Measurements from ENCODE around the gene NOP53. TPM values are rescaled to one million over a fixed set of nuclear protein-coding genes. Genes with fewer than 3 reads are reported as not detected.
"Not testable (repeated sequence)": the region's sequence is repeated elsewhere in the genome, so short reads cannot be mapped to it uniquely, and the experiment has no call there.

Gene NOP53
- total RNA-seq, 1 donor from 2014 or later: 153 TPM

GRCh38 chr19:47714339-47714738 lies 31.0 kb upstream of the NOP53 start:
- intact Hi-C loops (cut with DNase I): no loop called here
- ATAC-seq (ENCODE audit: poor library complexity) (no peak), DNase-seq (no peak)

- DNase-seq; ATAC-seq (ENCODE audit: poor library complexity); intact Hi-C loops (cut with DNase I): not testable (repeated sequence)
Observed at GRCh38 chr19:47714855-47715254, 30.5 kb upstream of the NOP53 start.

GRCh38 chr19:47716270-47716937 lies 28.9 kb upstream of the NOP53 start:
- intact Hi-C loops (cut with DNase I): no loop called here
- DNase-seq (no peak), ATAC-seq (ENCODE audit: poor library complexity) (no peak)

DNA sequence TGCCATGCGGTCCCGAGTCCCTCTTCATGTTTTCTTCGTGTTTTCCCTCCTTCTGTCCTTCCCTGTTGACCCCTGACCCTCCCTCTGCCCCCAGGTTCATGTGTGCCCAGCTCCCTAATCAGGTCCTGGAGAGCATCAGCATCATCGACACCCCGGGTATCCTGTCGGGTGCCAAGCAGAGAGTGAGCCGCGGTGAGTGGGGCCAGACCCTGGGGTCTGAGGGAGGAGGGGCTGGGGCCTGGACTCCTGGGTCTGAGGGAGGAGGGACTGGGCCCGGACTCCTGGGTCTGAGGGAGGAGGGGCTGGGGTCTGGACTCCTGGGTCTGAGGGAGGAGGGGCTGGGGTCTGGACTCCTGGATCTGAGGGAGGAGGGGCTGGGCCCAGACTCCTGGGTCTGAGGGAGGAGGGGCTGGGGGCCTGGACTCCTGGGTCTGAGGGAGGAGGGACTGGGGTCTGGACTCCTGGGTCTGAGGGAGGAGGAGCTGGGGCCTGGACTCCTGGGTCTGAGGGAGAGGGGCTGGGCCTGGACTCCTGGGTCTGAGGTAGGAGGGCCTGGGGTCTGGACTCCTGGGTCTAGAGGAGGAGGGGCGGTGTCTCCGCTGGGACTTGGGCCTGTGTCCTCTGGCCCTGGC lies 26.8 kb upstream of the NOP53 start:
- DNase-seq; intact Hi-C loops (cut with DNase I); ATAC-seq (ENCODE audit: poor library complexity): not testable (repeated sequence)

DNA sequence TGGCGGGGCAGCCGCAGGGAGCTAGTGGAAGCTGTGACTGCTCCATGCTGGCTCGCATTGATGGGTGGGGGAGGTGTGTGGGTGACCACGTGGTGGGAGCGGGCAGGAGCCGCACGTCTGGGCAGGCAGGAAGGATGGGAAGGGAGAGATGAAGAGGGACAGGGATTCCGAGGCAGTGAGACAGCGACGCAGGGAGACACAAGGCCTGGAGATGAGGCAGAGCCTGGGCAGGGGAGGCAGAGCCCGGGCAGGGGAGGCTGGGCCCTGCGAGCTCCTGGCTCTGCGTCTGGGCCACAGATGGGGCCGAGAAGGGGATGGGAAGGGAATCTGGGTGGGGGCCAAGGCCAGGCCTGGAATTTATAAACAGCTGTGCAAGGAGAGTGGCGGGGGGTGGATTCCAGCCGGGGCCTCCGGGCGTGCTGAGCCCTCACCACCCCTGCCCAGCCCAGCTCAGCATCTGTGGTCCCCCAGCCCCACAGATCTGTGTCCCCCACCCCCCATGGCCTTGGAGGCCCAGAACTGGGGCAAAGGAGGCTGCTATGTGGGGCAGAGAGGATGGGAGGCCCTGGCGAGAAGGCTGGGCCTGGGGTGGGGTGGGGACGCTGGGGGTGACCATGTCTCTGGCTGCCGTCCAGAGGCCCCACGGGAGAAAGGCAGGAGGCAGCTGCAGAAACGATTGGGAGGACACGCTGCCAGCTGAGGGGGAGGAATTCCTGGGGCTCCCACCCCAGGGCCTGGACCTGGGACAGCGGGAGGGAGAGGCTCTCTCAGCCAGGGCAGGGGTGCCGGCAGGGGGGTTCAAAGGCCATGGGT lies 26.1 kb upstream of the NOP53 start:
- intact Hi-C loops (cut with DNase I): no loop called here
- DNase-seq (peak; percentile 93), ATAC-seq (ENCODE audit: poor library complexity) (peak; percentile 87)

DNA sequence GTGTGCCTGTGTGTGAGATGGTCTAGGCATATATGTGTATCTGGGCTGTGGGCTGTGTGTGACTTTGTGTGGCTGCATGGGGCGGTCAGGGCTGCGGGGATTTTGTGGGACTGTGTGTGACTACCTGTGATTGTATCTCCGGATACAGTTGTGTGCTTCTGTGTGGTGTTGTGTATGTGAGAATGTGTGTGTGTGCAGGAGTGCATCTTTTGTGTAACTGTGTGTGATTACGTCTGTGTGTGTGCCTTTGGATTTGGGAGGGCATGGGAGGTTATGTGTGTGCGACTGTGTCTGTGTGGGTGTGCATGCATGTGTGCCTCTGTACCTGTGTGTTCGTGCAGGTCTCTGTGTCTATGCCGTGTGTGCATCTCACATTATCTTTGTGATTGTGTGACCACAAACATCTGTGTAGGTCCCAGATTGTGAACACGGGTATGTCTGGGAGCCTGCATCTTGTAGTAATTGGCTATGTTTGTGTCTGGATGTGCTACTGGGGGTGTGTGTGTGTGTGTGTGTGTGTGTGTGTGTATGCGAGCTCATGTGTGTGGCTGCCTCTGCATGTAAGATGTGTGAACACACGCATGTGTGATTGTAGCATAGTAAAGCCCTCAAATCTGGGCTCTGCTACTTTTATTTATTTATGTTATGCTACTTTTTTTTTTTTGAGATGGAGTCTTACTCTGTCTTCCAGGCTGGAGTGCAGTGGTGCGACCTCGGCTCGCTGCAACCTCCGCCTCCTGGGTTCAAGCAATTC lies 24.5 kb upstream of the NOP53 start:
- intact Hi-C loops (cut with DNase I): no loop called here
- DNase-seq: no peak
- ATAC-seq (ENCODE audit: poor library complexity): no peak

DNA sequence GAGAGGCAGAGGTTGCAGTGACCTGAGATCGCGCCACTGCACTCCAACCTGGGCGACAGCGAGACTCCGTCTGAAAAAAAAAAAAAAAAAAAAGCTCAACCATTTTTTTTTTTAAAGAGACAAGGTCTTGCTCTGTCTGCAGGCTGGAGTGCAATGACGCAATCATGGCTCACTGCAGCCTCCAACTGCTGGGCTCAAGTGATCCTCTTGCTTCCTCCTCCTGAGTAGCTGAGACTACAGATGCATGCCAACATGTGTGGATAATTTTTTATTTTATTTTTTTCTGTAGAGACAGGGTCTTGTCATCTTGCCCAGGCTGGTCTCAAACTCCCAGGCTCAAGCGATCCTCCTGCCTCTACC lies 21.8 kb upstream of the NOP53 start:
- intact Hi-C loops (cut with DNase I): no loop called here
- ATAC-seq (ENCODE audit: poor library complexity) (peak; percentile 37), DNase-seq (peak; percentile 75)

DNA sequence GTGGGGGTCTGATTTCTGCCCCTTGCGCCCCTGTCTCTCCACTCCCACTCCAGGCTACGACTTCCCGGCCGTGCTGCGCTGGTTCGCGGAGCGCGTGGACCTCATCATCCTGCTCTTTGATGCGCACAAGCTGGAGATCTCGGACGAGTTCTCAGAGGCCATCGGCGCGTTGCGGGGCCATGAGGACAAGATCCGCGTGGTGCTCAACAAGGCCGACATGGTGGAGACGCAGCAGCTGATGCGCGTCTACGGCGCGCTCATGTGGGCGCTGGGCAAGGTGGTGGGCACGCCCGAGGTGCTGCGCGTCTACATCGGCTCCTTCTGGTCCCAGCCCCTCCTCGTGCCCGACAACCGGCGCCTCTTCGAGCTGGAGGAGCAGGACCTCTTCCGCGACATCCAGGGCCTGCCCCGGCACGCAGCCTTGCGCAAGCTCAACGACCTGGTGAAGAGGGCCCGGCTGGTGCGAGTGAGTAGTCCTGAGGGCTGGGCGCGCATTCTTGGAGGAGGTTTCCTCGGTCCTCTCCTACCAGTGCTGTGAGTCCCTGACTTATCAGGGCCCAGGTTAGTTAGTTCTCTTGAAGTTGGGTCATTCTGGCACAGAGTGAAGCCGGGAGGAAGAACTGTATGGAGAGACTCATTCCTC lies 19.5 kb upstream of the NOP53 start:
- ATAC-seq (ENCODE audit: poor library complexity): no peak
- intact Hi-C loops (cut with DNase I): no loop called here
- no peak for DNase-seq

DNA sequence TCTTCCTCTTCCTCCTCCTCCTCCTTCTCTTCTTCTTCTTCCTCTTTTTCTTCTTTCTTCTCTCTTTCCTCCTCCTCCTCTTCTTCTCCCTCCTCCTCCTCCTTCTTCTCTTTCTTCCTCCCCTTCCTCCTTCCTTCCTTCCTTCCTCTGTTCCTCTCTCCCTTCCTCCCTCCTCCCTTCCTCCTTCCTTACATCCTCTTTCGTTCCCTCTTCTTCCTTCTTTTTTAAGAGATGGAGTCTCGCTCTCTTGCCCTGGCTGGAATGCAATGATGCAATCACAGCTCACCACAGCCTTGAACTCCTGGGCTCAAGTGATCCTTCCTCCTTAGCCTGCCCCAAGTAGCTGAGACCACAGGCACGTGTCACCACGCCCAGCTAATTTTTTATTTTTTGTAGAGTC lies 18.9 kb upstream of the NOP53 start:
- ATAC-seq (ENCODE audit: poor library complexity): no peak
- DNase-seq: no peak
- intact Hi-C loops (cut with DNase I): no loop called here

DNA sequence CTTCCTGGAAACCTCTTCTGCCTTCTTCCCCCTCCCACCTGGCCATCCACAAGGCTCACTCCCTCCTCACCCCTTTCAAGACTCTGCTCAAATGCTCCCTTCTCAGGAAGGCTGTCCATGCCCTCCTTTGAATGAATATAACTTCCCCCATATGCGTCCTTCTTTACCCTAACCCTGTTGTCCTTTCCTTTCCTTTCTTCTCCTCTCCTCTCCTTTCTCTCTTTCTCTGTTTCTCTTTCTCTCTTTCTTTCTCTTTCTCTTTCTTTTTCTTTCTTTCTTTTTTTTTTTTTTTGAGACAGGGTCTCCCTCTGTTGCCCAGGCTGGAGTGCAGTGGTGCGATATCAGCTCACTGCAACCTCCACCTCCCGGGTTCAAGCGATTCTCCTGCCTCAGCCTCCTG lies 17.1 kb upstream of the NOP53 start:
- ATAC-seq (ENCODE audit: poor library complexity); intact Hi-C loops (cut with DNase I); DNase-seq: not testable (repeated sequence)

GRCh38 chr19:47729468-47729798 lies 15.9 kb upstream of the NOP53 start:
- DNase-seq: peak; percentile 70
- intact Hi-C loops (cut with DNase I): no loop called here

GRCh38 chr19:47729799-47730520 lies 15.4 kb upstream of the NOP53 start:
- ATAC-seq (ENCODE audit: poor library complexity): peak; percentile 79
- intact Hi-C loops (cut with DNase I): no loop called here
- DNase-seq: peak; percentile 86

More at GRCh38 chr19:47729468-47729798, 15.9 kb upstream of the NOP53 start:
- ATAC-seq (ENCODE audit: poor library complexity): peak; percentile 53

- DNase-seq (no peak), ATAC-seq (ENCODE audit: poor library complexity) (no peak)
- intact Hi-C loops (cut with DNase I): no loop called here
Observed at GRCh38 chr19:47730521-47730889, 14.8 kb upstream of the NOP53 start.

DNA sequence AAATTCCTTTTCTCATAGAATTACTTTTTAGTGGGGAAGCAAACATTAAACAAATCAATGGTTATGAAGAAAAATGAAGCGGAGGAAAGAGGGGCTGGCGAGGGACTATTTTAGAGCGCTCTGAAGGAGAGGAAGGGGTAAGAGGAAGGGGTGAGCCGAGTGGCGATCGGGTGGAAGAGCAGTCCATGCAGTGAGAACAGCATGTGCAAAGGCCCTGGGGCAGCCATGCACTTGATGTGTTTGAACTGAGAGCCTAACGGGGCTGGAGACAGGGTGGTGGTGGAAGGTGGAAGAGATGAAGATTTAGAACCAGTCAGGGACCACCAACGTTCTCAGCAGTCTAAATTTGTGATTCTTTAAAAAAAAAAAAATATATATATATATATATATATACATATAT lies 14.4 kb upstream of the NOP53 start:
- ATAC-seq (ENCODE audit: poor library complexity) (no peak), DNase-seq (no peak)
- intact Hi-C loops (cut with DNase I): no loop called here

- ATAC-seq (ENCODE audit: poor library complexity) (no peak), DNase-seq (no peak)
- intact Hi-C loops (cut with DNase I): no loop called here
Observed at GRCh38 chr19:47735131-47735530, 10.2 kb upstream of the NOP53 start.

DNA sequence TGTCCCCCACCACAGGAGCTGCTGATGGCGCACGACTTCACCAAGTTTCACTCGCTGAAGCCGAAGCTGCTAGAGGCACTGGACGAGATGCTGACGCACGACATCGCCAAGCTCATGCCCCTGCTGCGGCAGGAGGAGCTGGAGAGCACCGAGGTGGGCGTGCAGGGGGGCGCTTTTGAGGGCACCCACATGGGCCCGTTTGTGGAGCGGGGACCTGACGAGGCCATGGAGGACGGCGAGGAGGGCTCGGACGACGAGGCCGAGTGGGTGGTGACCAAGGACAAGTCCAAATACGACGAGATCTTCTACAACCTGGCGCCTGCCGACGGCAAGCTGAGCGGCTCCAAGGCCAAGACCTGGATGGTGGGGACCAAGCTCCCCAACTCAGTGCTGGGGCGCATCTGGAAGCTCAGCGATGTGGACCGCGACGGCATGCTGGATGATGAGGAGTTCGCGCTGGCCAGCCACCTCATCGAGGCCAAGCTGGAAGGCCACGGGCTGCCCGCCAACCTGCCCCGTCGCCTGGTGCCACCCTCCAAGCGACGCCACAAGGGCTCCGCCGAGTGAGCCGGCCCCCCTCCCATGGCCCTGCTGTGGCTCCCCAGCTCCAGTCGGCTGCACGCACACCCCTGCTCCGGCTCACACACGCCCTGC lies 4.4 kb upstream of the NOP53 start:
- DNase-seq (no peak), ATAC-seq (ENCODE audit: poor library complexity) (no peak)
- intact Hi-C loops (cut with DNase I): no loop called here

DNA sequence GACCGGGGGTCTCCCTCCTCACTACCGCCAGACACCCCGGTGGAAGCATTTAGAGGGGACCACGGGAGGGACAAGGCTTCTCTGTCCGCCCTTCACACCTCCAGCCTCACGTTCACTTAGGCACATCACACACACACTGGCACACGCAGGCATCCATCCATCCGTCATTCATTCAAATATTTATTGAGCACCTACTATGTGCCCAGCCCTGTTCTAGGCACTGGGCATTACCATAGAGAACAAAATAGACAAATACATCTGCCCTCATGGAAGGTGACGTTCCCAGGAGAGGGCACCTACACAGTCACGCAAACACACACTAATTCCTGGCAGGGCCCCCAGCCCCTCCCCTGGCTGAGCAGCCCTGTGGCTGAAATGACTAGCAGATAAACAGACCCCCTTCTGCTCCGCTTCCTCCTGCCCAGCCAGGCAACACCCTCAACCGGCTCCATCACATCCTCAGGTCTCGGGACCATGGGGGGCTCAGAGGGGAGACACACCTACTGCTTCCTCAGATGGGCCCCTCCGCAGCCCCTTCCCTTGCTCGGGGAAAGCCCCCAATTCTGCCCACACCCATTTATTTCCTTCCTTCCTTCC lies 3.7 kb upstream of the NOP53 start:
- no peak for ATAC-seq (ENCODE audit: poor library complexity)
- no peak for DNase-seq
- intact Hi-C loops (cut with DNase I): no loop called here
